ENCODE results near the gene ZNF699. TPM values are rescaled to one million over a fixed set of nuclear protein-coding genes. Genes with fewer than 3 reads are reported as not detected.
"Not testable (repeated sequence)": the region's sequence is repeated elsewhere in the genome, so short reads cannot be mapped to it uniquely, and the experiment has no call there.

The ZNF699 gene
- total RNA-seq = 4.4 and 4.5 TPM in 2 replicates

GRCh38 chr19:9309139-9309973 is at the start of gene ZNF699:
TSS of gene ZNF699 (minus strand) at chr19:9309838. CDS start at chr19:9305119, 4,719 bp downstream.
- Mint-ChIP-seq H3K27ac (peak within 1 kb of the TSS; percentile 94), H3K36me3 (ENCODE audit: low read depth) (peaks cover 14% of the 10 kb centered on the region), H3K4me1 (peaks cover 14% of the 10 kb centered on the region), H3K9me3 (peaks cover 16% of the 10 kb centered on the region), H3K27me3 (no peaks in the 10 kb centered on the region), H3K4me3 (peak within 1 kb of the TSS; percentile 96)
- DNase-seq = peak; percentile 99
- intact Hi-C loops (cut with micrococcal nuclease) = loop anchor here (1.0 to 5.0 kb wide), 4 partner anchors 15 to 228 kb away; partner anchors contain the start of genes ZNF266, ZNF317, ZNF426 and ZNF559

GRCh38 chr19:9354651-9355050 is 45.0 kb upstream of the ZNF699 start:
- peaks cover 6% of the 10 kb centered on the region for H3K36me3 Mint-ChIP-seq (ENCODE audit: low read depth)
- H3K9me3 Mint-ChIP-seq = peaks cover 15% of the 10 kb centered on the region
- H3K4me3 Mint-ChIP-seq = no peak overlapping the region

GRCh38 chr19:9353011-9353410 is 43.4 kb upstream of the ZNF699 start:
- Mint-ChIP-seq H3K27ac (no peak overlapping the region), H3K4me3 (no peak overlapping the region), H3K36me3 (ENCODE audit: low read depth) (peaks cover 7% of the 10 kb centered on the region), H3K27me3 (no peaks in the 10 kb centered on the region), H3K9me3 (peaks cover 15% of the 10 kb centered on the region), H3K4me1 (no peaks in the 10 kb centered on the region)
- intact Hi-C loops (cut with micrococcal nuclease) = no loop called here
- no peak for DNase-seq

More at GRCh38 chr19:9354651-9355050, 45.0 kb upstream of the ZNF699 start:
- no peak overlapping the region for H3K27ac Mint-ChIP-seq
- intact Hi-C loops (cut with micrococcal nuclease) = no loop called here
- no peaks in the 10 kb centered on the region for H3K4me1 Mint-ChIP-seq
- no peak for DNase-seq
- H3K27me3 Mint-ChIP-seq = no peaks in the 10 kb centered on the region

- Mint-ChIP-seq H3K27me3 (no peaks in the 10 kb centered on the region), H3K4me1 (no peaks in the 10 kb centered on the region), H3K4me3 (no peak overlapping the region), H3K9me3 (peaks cover 11% of the 10 kb centered on the region), H3K36me3 (ENCODE audit: low read depth) (peaks cover 6% of the 10 kb centered on the region), H3K27ac (no peak overlapping the region)
- DNase-seq = no peak
- intact Hi-C loops (cut with micrococcal nuclease) = no loop called here
Measured at GRCh38 chr19:9352505-9352904, 42.9 kb upstream of the ZNF699 start.

- DNase-seq = peak; percentile 34
- Mint-ChIP-seq H3K9me3 (peaks cover 13% of the 10 kb centered on the region), H3K4me1 (no peaks in the 10 kb centered on the region), H3K27ac (no peak overlapping the region), H3K4me3 (no peak overlapping the region), H3K36me3 (ENCODE audit: low read depth) (peaks cover 7% of the 10 kb centered on the region), H3K27me3 (no peaks in the 10 kb centered on the region)
- intact Hi-C loops (cut with micrococcal nuclease) = no loop called here
Measured at GRCh38 chr19:9348671-9349070, 39.0 kb upstream of the ZNF699 start.

- peaks cover 16% of the 10 kb centered on the region for H3K9me3 Mint-ChIP-seq
- intact Hi-C loops (cut with micrococcal nuclease) = no loop called here
- no peak overlapping the region for H3K4me3 Mint-ChIP-seq
- no peaks in the 10 kb centered on the region for H3K4me1 Mint-ChIP-seq
- no peak overlapping the region for H3K27ac Mint-ChIP-seq
- peaks cover 10% of the 10 kb centered on the region for H3K36me3 Mint-ChIP-seq (ENCODE audit: low read depth)
- no peaks in the 10 kb centered on the region for H3K27me3 Mint-ChIP-seq
- no peak for DNase-seq
Measured at GRCh38 chr19:9348253-9348652, 38.6 kb upstream of the ZNF699 start.

- H3K36me3 Mint-ChIP-seq (ENCODE audit: low read depth) = peaks cover 36% of the 10 kb centered on the region
- DNase-seq = no peak
- no peaks in the 10 kb centered on the region for H3K27me3 Mint-ChIP-seq
- H3K4me3 Mint-ChIP-seq = no peak overlapping the region
- intact Hi-C loops (cut with micrococcal nuclease) = no loop called here
- H3K4me1 Mint-ChIP-seq = no peaks in the 10 kb centered on the region
- no peak overlapping the region for H3K27ac Mint-ChIP-seq
- peaks cover 27% of the 10 kb centered on the region for H3K9me3 Mint-ChIP-seq
Measured at GRCh38 chr19:9345005-9345404, 35.4 kb upstream of the ZNF699 start.

- Mint-ChIP-seq H3K4me1 (no peaks in the 10 kb centered on the region), H3K4me3 (no peak overlapping the region), H3K36me3 (ENCODE audit: low read depth) (peaks cover 50% of the 10 kb centered on the region), H3K9me3 (peaks cover 33% of the 10 kb centered on the region), H3K27me3 (no peaks in the 10 kb centered on the region), H3K27ac (no peak overlapping the region)
- no peak for DNase-seq
- intact Hi-C loops (cut with micrococcal nuclease) = no loop called here
Measured at GRCh38 chr19:9342610-9343304, 33.1 kb upstream of the ZNF699 start.

- no peak overlapping the region for H3K4me3 Mint-ChIP-seq
- H3K4me1 Mint-ChIP-seq = peaks cover under 1% of the 10 kb centered on the region
- peaks cover 19% of the 10 kb centered on the region for H3K9me3 Mint-ChIP-seq
- H3K36me3 Mint-ChIP-seq (ENCODE audit: low read depth) = peaks cover 41% of the 10 kb centered on the region
- intact Hi-C loops (cut with micrococcal nuclease) = no loop called here
- no peaks in the 10 kb centered on the region for H3K27me3 Mint-ChIP-seq
- DNase-seq = no peak
- no peak overlapping the region for H3K27ac Mint-ChIP-seq
Measured at GRCh38 chr19:9329999-9330398, 20.4 kb upstream of the ZNF699 start.

- Mint-ChIP-seq H3K4me3 (peak overlapping the region; percentile 93), H3K9me3 (peaks cover 21% of the 10 kb centered on the region), H3K36me3 (ENCODE audit: low read depth) (peaks cover 33% of the 10 kb centered on the region), H3K27me3 (no peaks in the 10 kb centered on the region), H3K27ac (peak overlapping the region; percentile 94), H3K4me1 (peaks cover 9% of the 10 kb centered on the region)
- intact Hi-C loops (cut with micrococcal nuclease) = loop anchor here (1.0 to 5.0 kb wide), 3 partner anchors 15 to 258 kb away; partner anchors contain the start of genes ZNF121, ZNF266 and ZNF699
- DNase-seq = no peak
Measured at GRCh38 chr19:9324584-9324962, 14.9 kb upstream of the ZNF699 start.

GRCh38 chr19:9323919-9324583 is 14.4 kb upstream of the ZNF699 start, which contains the start of gene ZNF559:
TSS of gene ZNF559 (plus strand) at chr19:9324179. CDS start at chr19:9338550, 14,371 bp downstream.
- peak; percentile 98 for DNase-seq
- peak within 1 kb of the TSS; percentile 94 for H3K27ac Mint-ChIP-seq
- intact Hi-C loops (cut with micrococcal nuclease) = loop anchor here (1.0 to 5.0 kb wide), 3 partner anchors 15 to 258 kb away; partner anchors contain the start of genes ZNF121, ZNF266 and ZNF699
- peaks cover 9% of the 10 kb centered on the region for H3K4me1 Mint-ChIP-seq
- H3K36me3 Mint-ChIP-seq (ENCODE audit: low read depth) = peaks cover 33% of the 10 kb centered on the region
- H3K4me3 Mint-ChIP-seq = peak within 1 kb of the TSS; percentile 93
- no peaks in the 10 kb centered on the region for H3K27me3 Mint-ChIP-seq
- H3K9me3 Mint-ChIP-seq = peaks cover 21% of the 10 kb centered on the region

- no peak for DNase-seq
- H3K4me3 Mint-ChIP-seq = peak overlapping the region; percentile 93
- peaks cover 9% of the 10 kb centered on the region for H3K4me1 Mint-ChIP-seq
- H3K36me3 Mint-ChIP-seq (ENCODE audit: low read depth) = peaks cover 29% of the 10 kb centered on the region
- intact Hi-C loops (cut with micrococcal nuclease) = loop anchor here (5.0 kb wide), 1 partner anchor 259 kb away; the partner anchor contains the start of gene ZNF121
- no peaks in the 10 kb centered on the region for H3K27me3 Mint-ChIP-seq
- peak overlapping the region; percentile 94 for H3K27ac Mint-ChIP-seq
- peaks cover 21% of the 10 kb centered on the region for H3K9me3 Mint-ChIP-seq
Measured at GRCh38 chr19:9323557-9323918, 13.9 kb upstream of the ZNF699 start.

GRCh38 chr19:9322201-9322600 is 12.6 kb upstream of the ZNF699 start:
- peak overlapping the region; percentile 17 for H3K4me3 Mint-ChIP-seq
- peaks cover 21% of the 10 kb centered on the region for H3K9me3 Mint-ChIP-seq
- not testable (repeated sequence) for H3K4me1 Mint-ChIP-seq, H3K27ac Mint-ChIP-seq, DNase-seq, H3K27me3 Mint-ChIP-seq
- H3K36me3 Mint-ChIP-seq (ENCODE audit: low read depth) = peaks cover 21% of the 10 kb centered on the region
- intact Hi-C loops (cut with micrococcal nuclease) = loop anchor here (5.0 kb wide), 1 partner anchor 260 kb away; the partner anchor contains the start of gene ZNF121
